GM19468 (cell line): ENCODE measurements around the gene PUS1.
"Not testable (repeated sequence)": the region's sequence is repeated elsewhere in the genome, so short reads cannot be mapped to it uniquely, and the experiment has no call there.

Experiments
- ATAC-seq: cut with Tn5 transposase; IDR thresholded peaks from one replicate; pipeline ENCODE4 v1.9.1; 2021; ENCODE audit warnings: mild to moderate bottlenecking, moderate library complexity, moderate number of reproducible peaks; ENCODE audit not compliant: unreplicated experiment; ENCODE audit errors: extremely low read depth

PUS1 gene

GRCh38 chr12:131950182-131950913, 21.3 kb downstream of the PUS1 start:
- no peak for ATAC-seq

GRCh38 chr12:131953810-131954209, 24.7 kb downstream of the PUS1 start:
- ATAC-seq: not testable (repeated sequence)

DNA sequence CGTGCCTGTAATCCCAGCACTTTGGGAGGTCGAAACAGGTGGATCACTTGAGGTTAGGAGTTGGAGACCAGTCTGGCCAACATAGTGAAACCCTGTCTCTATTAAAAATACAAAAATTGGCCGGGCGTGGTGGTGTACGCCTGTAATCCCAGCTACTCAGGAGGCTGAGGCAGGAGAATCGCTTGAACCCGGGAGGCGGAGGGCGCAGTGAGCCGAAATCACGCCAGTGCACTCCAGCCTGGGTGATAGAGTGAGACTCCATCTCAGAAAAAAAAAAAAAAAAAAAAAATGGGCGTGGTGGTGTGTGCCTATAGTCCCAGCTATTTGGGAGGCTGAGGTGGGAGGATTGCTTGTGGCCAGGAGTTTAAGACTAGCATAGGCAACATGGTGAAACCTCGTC, 25.4 kb downstream of the PUS1 start:
- ATAC-seq: not testable (repeated sequence)

DNA sequence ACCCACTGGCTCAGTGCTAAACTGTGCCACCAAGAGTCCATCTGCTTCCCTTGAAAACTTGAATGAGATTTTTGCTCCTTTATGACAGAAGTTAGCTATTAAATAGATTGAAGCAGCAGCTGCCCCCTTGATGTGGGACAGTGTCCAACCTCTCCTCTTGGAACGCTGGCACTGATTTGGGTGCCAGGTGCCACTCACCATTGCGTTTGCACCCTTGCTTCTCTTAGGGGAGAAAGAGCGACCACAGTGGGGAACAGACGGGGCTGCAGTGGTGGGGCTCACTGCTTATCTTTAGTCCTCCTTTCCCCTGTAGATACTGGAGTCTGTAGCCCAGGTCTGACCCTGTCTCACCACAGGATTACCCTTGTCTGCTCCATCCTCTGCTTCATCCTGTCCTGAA, 30.0 kb downstream of the PUS1 start:
- ATAC-seq: no peak

- ATAC-seq: no peak
Observed at GRCh38 chr12:131959641-131960589, 30.8 kb downstream of the PUS1 start.

DNA sequence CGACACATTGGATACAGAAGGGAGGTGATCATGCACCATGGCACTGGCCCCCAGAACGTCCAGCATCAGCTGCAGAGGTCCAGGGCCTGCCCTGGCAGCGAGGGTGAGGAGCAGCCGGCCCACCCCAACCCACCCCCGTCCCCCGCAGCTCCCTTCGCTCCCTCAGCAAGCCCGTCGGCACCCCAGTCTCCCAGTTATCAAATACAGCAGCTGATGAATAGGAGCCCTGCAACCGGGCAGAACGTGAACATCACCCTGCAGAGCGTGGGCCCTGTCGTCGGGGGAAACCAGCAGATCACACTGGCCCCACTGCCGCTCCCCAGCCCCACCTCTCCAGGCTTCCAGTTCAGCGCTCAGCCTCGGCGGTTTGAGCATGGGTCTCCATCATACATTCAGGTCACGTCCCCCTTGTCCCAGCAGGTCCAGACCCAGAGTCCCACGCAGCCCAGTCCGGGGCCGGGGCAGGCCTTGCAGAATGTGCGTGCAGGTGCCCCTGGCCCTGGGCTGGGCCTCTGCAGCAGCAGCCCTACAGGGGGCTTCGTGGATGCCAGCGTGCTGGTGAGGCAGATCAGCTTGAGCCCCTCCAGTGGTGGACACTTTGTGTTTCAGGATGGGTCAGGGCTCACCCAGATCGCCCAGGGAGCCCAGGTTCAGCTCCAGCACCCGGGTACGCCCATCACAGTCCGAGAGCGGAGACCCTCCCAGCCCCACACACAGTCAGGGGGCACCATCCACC, 31.7 kb downstream of the PUS1 start:
- ATAC-seq: not testable (repeated sequence)

GRCh38 chr12:131961328-131961727, 32.3 kb downstream of the PUS1 start:
- not testable (repeated sequence) for ATAC-seq

GRCh38 chr12:131962069-131962468, 33.0 kb downstream of the PUS1 start:
- ATAC-seq: no peak

- no peak for ATAC-seq
Observed at GRCh38 chr12:131963381-131963780, 34.3 kb downstream of the PUS1 start.

GRCh38 chr12:131965073-131965472, 36.0 kb downstream of the PUS1 start:
- ATAC-seq: no peak

DNA sequence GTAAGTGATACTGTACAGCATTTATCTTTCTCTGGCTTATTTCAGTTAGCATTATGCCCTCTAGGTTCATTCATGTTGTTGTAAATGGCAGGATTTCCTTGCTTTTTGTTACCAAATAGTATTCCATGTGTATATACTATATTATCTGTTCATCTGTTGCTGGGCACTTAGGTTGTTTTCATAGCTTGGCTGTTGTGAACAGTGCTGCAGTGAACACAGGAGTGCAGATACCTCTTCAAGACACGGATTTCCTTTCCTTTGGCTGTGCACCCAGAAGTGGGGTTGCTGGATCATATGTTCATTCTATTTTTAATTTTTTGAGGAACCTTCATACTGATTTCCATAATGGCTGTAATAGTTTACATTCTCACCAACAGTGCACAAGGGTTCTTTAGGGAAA, 42.1 kb downstream of the PUS1 start:
- no peak for ATAC-seq

DNA sequence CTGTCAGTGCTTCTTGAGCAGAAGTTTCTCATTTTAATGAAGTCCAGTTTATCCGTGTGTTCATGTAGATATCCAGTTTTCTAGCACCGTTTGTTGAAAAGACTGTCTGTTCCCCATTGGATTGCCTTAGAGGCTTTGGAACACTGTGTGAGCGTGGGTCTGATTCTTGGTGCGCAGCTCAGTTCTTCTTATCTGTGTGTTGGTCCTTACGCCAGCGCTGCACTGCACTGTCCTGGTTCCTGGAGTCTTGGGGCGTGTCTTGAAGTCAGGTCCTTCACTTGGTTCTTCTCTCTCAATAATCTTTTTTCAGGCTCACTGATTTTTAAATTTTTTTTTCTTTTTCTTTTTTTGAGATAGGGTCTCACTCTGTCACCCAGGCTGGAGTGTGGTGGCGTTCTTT, 46.2 kb downstream of the PUS1 start:
- ATAC-seq: no peak

DNA sequence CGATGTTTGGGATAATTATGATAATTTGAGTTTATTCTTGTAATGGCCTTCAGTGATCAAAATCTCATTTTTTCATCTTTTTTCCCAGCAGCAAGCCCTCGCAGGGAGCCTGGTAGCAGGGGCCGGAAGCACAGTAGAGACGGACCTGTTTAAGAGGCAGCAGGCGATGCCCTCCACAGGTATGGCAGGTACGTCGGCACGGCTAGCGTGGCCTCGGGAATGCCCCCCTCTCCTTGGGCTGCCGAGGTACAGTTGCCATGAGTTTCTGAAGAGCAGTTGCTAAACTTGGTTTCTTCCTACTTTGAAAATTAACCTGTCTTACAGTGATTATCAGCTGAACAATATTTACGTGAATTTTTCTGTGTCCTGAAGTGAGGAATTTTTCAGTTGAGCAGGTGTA, 50.5 kb downstream of the PUS1 start:
- ATAC-seq: no peak

DNA sequence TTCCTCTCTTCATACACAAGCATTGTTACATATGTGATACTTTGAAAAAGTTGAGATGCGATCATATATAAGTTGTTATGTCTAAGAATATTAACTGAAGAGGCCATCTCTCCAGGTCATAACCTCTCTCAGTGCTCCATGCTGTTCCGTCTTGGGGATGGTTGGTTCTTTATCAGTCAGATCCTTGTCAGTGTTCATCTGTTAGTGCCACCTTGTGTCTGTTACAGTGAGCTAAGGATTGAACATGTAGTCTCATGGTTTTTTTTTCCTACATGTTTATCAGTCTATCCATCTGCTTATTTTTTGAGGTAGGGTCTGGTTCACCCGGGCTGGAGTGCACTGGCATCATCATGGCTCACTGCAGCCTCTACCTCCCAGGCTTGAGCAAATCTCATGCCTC, 51.2 kb downstream of the PUS1 start:
- no peak for ATAC-seq

DNA sequence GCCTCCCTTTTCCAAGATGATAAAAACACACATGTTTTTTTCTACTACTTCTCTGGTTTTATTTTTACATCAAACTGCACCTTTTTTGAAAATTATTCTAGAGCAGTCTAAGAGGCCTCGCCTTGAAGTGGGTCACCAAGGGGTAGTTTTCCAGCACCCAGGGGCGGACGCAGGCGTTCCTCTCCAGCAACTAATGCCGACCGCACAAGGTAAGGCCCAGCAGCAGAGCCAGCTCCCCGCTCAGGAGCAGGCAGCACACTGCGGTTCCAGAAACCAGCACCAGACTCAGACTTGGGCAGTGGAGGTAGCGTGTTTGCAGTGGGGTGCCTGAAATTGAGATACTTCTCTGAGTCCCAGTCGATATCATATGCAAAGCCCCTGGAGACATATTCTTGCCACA, 52.3 kb downstream of the PUS1 start:
- no peak for ATAC-seq

DNA sequence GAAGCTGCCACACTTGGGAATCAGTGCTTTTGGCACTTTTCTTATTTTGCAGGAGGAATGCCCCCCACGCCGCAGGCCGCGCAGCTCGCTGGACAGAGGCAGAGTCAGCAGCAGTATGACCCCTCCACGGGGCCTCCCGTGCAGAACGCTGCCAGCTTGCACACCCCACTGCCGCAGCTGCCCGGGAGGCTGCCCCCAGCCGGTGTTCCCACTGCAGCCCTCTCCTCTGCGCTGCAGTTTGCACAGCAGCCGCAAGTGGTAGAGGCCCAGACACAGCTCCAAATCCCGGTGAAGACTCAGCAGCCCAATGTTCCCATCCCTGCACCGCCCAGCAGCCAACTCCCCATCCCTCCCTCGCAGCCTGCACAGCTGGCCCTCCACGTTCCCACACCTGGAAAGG, 53.0 kb downstream of the PUS1 start:
- ATAC-seq: no peak

- no peak for ATAC-seq
Observed at GRCh38 chr12:131983026-131983425, 54.0 kb downstream of the PUS1 start.

- no peak for ATAC-seq
Observed at GRCh38 chr12:131983554-131983953, 54.5 kb downstream of the PUS1 start.

DNA sequence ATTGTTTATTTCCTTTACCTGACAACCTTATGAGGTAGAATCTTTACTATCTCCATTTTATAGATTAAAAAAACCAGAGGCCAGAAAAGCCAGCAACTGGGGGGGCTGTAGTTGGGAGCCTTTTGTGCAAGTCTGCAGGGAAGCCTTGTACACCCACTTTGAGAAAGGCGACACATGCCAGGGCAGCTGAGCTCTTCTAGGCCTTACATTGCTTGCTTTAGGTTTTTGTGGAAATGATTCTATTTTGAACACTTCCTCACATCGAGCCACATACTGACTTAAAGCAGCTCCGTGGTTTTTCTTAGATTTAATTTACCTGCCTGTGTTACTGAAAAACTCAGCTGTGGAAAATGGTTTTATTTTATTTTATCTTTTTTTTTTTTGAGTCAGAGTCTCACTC, 55.3 kb downstream of the PUS1 start:
- ATAC-seq: no peak

GRCh38 chr12:131985510-131985875, 56.4 kb downstream of the PUS1 start:
- ATAC-seq: not testable (repeated sequence)

- no peak for ATAC-seq
Observed at GRCh38 chr12:131986361-131986760, 57.3 kb downstream of the PUS1 start.
